Stimulated activated CD4-positive, alpha-beta T cell treated with anti-CD3 and anti-CD28 coated beads, Interleukin-4, amount 100 ng/mL, for 1 hour (primary cell): Measurements from ENCODE around the gene ELAVL2.
"Not testable (repeated sequence)": the region's sequence is repeated elsewhere in the genome, so short reads cannot be mapped to it uniquely, and the experiment has no call there.

Experiments
- DNase-seq: peaks from one replicate; pipeline ENCODE4 v3.0.0-alpha.2; 2020

ELAVL2 gene

GRCh38 chr9:23769307-23769935 lies 56.6 kb downstream of the ELAVL2 start:
- no peak for DNase-seq

DNA sequence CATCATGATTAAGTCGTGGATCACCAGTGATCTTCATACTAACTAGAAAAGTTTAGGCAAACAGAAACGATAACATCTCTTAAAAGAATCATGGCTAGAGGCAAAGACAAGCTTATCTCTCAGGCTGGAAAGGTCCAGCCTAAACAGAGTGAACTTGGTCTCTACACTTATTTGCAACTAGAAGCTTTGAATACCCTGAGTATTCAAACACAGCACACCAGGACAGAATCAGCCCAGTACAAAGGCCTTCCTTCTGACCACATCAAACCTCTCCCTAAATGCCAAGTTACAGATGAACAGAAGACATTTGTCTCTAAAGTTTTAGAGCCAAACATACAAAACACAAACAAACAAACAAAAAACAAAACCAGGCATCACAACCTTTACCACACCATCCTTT lies 57.2 kb downstream of the ELAVL2 start:
- DNase-seq = no peak

- DNase-seq = no peak
Observed at GRCh38 chr9:23766613-23767012, 59.4 kb downstream of the ELAVL2 start.

DNA sequence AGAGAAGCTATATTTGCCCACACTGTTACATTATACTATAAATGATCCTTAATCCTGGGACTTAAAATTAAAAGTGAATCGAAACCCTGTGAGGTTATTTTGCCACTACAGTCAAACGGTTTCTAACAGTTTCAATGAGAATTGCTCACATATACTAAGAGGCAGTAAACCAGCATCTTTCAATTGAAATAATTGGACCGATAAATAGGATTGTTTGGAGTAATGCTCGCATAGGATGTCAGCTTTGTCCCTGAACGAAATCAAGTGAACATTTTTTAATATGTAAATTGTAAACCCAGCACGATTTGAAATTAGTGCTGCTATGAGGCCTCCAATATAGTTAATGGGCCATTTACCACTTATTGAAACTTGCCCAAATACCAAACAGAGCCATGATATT lies 60.5 kb downstream of the ELAVL2 start:
- DNase-seq = no peak

- no peak for DNase-seq
Observed at GRCh38 chr9:23764219-23764618, 61.8 kb downstream of the ELAVL2 start.

DNA sequence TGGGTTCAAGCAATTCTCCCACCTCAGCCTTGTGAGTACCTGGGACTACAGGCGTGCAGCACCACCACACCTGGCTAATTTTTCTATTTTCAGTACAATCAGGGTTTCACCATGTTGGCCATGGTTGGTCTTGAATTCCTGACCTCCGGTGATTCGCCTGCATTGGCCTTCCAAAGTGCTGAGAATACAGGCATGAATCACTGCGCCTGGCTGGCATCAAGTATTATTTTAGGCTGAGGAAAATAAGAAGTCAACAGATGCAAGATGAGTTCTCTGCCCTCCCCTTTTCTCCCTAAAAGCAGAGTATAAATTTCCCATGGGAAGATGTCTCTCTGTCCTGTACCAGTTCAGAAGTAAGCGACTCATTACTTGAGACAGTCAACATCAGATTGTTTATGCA lies 71.5 kb downstream of the ELAVL2 start:
- DNase-seq = no peak

DNA sequence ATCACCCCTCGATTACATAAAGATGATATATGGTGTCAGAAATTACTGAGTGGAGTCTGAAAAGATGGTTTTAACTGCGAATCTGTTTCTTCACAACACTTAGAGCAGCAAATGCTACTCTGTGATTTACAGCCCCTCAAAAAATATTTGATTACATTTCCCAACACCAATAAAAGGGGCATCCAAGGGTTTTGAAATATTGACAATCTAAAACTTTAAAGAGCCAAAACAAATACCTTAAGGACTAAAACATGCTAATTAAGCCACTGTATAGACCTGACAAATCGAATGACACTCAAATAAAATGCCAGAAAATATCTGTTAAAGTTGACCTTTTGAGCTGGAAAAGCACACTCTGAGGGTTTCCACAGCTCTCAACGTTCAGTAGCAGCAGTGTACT lies 73.2 kb downstream of the ELAVL2 start:
- DNase-seq = no peak

GRCh38 chr9:23751633-23752032 lies 74.4 kb downstream of the ELAVL2 start:
- DNase-seq = no peak

GRCh38 chr9:23750808-23751207 lies 75.2 kb downstream of the ELAVL2 start:
- DNase-seq = no peak

GRCh38 chr9:23747088-23748075 lies 78.7 kb downstream of the ELAVL2 start:
- DNase-seq = no peak

GRCh38 chr9:23746317-23746716 lies 79.7 kb downstream of the ELAVL2 start:
- no peak for DNase-seq

GRCh38 chr9:23743036-23743435 lies 83.0 kb downstream of the ELAVL2 start:
- DNase-seq = no peak

- DNase-seq = no peak
Observed at GRCh38 chr9:23741351-23741750, 84.7 kb downstream of the ELAVL2 start.

DNA sequence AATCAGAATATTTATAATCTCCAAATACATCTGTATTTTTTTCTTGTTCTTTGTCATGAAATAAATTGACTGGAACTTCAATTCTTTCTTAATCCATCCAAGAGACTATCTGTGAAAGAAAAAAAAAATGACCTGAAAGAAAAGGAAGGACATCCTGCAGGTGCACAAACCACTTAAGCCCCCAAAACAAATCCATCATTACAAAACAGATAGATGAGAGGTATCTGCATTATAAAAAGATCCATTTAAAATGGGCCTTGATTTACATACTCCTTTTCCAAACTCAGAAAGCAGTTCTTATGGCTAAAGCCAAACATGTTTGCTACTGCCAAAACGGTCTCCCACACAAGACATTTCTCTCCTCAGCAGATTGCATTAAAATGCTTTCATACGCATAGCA lies 85.5 kb downstream of the ELAVL2 start:
- no peak for DNase-seq

DNA sequence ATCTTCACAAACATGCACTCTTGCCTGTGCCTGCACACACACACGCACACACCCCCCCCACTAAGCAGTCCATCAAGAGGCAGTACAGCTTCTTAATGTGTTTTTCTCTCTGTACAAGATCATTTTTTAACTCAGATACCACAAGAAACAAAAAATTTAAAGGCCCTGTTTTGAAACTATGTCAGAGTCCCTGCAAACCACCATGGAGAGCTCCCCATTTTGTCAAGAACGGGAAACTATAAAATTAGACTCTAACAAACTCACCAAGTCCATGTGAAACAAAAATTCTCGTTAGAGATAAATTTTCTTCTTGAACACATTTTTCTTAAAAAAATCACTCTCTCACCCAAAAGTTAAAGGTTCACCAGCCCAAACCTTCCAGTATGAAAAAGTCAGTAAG lies 86.3 kb downstream of the ELAVL2 start:
- DNase-seq = no peak

DNA sequence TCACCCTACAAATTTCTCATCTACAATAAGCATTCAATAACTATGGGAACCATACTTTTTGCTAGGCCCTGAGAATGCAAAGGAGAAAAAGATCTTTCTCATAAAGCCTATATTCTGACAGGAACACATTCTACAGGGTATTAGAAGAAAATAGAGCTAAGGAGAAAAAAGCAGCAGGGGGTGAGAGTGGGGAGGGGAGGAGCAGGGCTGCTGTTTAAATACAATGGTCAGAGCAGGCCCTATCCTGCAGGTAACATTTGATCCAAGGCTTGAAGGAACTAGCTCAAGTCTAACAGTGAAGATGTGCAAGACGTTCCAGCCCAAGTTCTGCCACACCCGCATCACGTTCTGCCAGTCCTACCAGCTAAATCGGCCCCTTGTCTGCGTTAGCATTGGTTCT lies 89.7 kb downstream of the ELAVL2 start:
- no peak for DNase-seq

- DNase-seq = no peak
Observed at GRCh38 chr9:23733495-23734078, 92.5 kb downstream of the ELAVL2 start.

GRCh38 chr9:23731353-23731752 lies 94.7 kb downstream of the ELAVL2 start:
- DNase-seq = no peak

DNA sequence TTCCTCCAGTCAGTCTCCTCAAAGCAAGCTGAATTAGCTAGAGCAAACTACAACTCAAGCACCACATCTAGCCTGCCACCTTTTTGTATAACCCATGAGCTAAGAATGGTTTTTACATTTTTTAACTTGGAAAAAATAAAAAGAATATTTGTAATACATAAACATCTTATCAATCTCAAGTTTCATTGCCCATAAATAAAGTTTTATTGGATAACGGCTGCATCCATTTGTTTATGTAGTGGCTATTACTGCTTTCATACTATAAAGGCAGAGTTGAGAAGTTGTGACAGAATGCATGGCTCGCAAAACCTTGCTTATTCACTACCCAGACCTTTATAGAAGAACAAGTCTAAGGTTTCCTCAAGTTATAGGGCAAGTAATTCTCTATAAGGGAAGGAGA lies 95.7 kb downstream of the ELAVL2 start:
- no peak for DNase-seq

DNA sequence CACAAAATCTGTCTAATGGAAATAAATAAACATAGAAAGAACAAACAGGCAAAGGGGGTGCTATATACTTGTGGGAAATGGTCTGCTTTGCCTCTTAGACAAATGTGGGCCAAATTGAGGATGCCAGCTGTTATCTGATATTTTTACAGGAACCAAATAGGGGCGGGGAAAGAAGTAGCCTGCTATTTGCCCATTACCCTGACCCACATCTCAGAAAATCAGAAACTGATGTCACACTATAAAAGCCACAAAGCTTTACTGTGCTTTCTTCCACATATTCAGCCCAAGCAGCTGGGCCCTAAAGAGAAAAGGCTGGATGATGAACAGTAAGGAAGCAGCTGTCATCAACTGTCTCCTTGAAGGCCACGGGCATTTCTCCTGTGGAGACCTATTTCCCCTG lies 97.3 kb downstream of the ELAVL2 start:
- DNase-seq = no peak

GRCh38 chr9:23725279-23725946 lies 100.6 kb downstream of the ELAVL2 start:
- DNase-seq = no peak

- DNase-seq = no peak
Observed at GRCh38 chr9:23723672-23724071, 102.4 kb downstream of the ELAVL2 start.

GRCh38 chr9:23723048-23723447 lies 103.0 kb downstream of the ELAVL2 start:
- not testable (repeated sequence) for DNase-seq
